ENCODE measurements around the gene ITPR3.

ITPR3 gene

GRCh38 chr6:33716379-33716778, 95.3 kb downstream of the ITPR3 start:
- Histone ChIP-seq H4K8ac (ENCODE audit: low read depth, low read length) (no peak overlapping the region), H3K14ac (ENCODE audit: low read length) (no peak overlapping the region), H3K79me2 (ENCODE audit: control insufficient read depth, insufficient read depth, low read length, poor library complexity) (peaks cover under 1% of the 10 kb centered on the region), H2BK5ac (ENCODE audit: low read depth, low read length, poor library complexity) (no peak overlapping the region), H2BK12ac (ENCODE audit: low read length) (no peak overlapping the region), H3K79me1 (ENCODE audit: low read length) (peaks cover 1% of the 10 kb centered on the region), H3K27me3 (ENCODE audit: insufficient read depth, low read length) (no peaks in the 10 kb centered on the region), H3K36me3 (ENCODE audit: control insufficient read depth in 1 of 2, insufficient read depth in 2 of 2, low read length in 2 of 2) (no peaks in the 10 kb centered on the region), H3K4me2 (ENCODE audit: low read length) (no peak overlapping the region), H3K9me3 (ENCODE audit: insufficient read depth, low read depth, low read length) (no peaks in the 10 kb centered on the region), H2AK5ac (ENCODE audit: low read length) (no peak overlapping the region), H3K9ac (ENCODE audit: low read length) (peak overlapping the region; percentile 25), H3K4me1 (ENCODE audit: control insufficient read depth in 1 of 2, insufficient read depth in 2 of 2, low read length in 2 of 2) (peaks cover 0 to 3% of the 10 kb centered on the region in 2 experiments), H2AFZ (ENCODE audit: insufficient read depth, low read length, poor library complexity) (no peak overlapping the region), H3K27ac (ENCODE audit: low read depth, low read length) (no peak overlapping the region), H4K12ac (ENCODE audit: low read depth, low read length) (no peak overlapping the region), H2BK120ac (ENCODE audit: insufficient read depth, low read length, poor library complexity) (no peak overlapping the region), H3K18ac (ENCODE audit: low read length) (no peak overlapping the region), H3K4me3 (ENCODE audit: low read depth, low read length) (no peak overlapping the region), H4K91ac (ENCODE audit: low read depth, low read length) (no peak overlapping the region), H3K23ac (ENCODE audit: low read length) (no peak overlapping the region), H3K4ac (ENCODE audit: low read depth, low read length) (no peak overlapping the region)
- no CpG with 5 or more reads among the region's 7 CpGs for WGBS (ENCODE audit: extremely low coverage, insufficient coverage, insufficient read length)
- DNase-seq, result peak; percentile 83 to 84

- Histone ChIP-seq H4K8ac (ENCODE audit: low read depth, low read length) (no peak overlapping the region), H2AK5ac (ENCODE audit: low read length) (no peak overlapping the region), H3K4me3 (ENCODE audit: low read depth, low read length) (no peak overlapping the region), H4K12ac (ENCODE audit: low read depth, low read length) (no peak overlapping the region), H2BK5ac (ENCODE audit: low read depth, low read length, poor library complexity) (no peak overlapping the region), H2BK12ac (ENCODE audit: low read length) (no peak overlapping the region), H3K23ac (ENCODE audit: low read length) (no peak overlapping the region), H3K9me3 (ENCODE audit: insufficient read depth, low read depth, low read length) (no peaks in the 10 kb centered on the region), H4K91ac (ENCODE audit: low read depth, low read length) (no peak overlapping the region), H3K79me2 (ENCODE audit: control insufficient read depth, insufficient read depth, low read length, poor library complexity) (no peaks in the 10 kb centered on the region), H3K4me2 (ENCODE audit: low read length) (no peak overlapping the region), H3K14ac (ENCODE audit: low read length) (no peak overlapping the region), H3K79me1 (ENCODE audit: low read length) (no peaks in the 10 kb centered on the region), H3K27ac (ENCODE audit: low read depth, low read length) (no peak overlapping the region), H3K4me1 (ENCODE audit: control insufficient read depth in 1 of 2, insufficient read depth in 2 of 2, low read length in 2 of 2) (no peaks in the 10 kb centered on the region), H3K4ac (ENCODE audit: low read depth, low read length) (no peak overlapping the region), H2AFZ (ENCODE audit: insufficient read depth, low read length, poor library complexity) (no peak overlapping the region), H3K9ac (ENCODE audit: low read length) (no peak overlapping the region), H3K36me3 (ENCODE audit: control insufficient read depth in 1 of 2, insufficient read depth in 2 of 2, low read length in 2 of 2) (no peaks in the 10 kb centered on the region), H3K27me3 (ENCODE audit: insufficient read depth, low read length) (no peaks in the 10 kb centered on the region), H2BK120ac (ENCODE audit: insufficient read depth, low read length, poor library complexity) (no peak overlapping the region), H3K18ac (ENCODE audit: low read length) (no peak overlapping the region)
- peak in 1 of 2 donors; percentile 11 for DNase-seq
- no CpG with 5 or more reads among the region's 8 CpGs for WGBS (ENCODE audit: extremely low coverage, insufficient coverage, insufficient read length)
These were observed 95.9 kb downstream of the ITPR3 start for GRCh38 chr6:33716890-33717632.

- no peak overlapping the region for H3K9ac ChIP-seq (ENCODE audit: low read length)
- H2AFZ ChIP-seq (ENCODE audit: insufficient read depth, low read length, poor library complexity), result no peak overlapping the region
- H3K9me3 ChIP-seq (ENCODE audit: insufficient read depth, low read depth, low read length), result no peaks in the 10 kb centered on the region
- no peak overlapping the region for H4K8ac ChIP-seq (ENCODE audit: low read depth, low read length)
- no peak overlapping the region for H2BK5ac ChIP-seq (ENCODE audit: low read depth, low read length, poor library complexity)
- no peak overlapping the region for H3K18ac ChIP-seq (ENCODE audit: low read length)
- no peaks in the 10 kb centered on the region for H3K4me1 ChIP-seq (ENCODE audit: control insufficient read depth in 1 of 2, insufficient read depth in 2 of 2, low read length in 2 of 2)
- H3K4ac ChIP-seq (ENCODE audit: low read depth, low read length), result no peak overlapping the region
- H3K79me2 ChIP-seq (ENCODE audit: control insufficient read depth, insufficient read depth, low read length, poor library complexity), result no peaks in the 10 kb centered on the region
- H3K27ac ChIP-seq (ENCODE audit: low read depth, low read length), result no peak overlapping the region
- no peaks in the 10 kb centered on the region for H3K79me1 ChIP-seq (ENCODE audit: low read length)
- H2AK5ac ChIP-seq (ENCODE audit: low read length), result no peak overlapping the region
- no peak overlapping the region for H4K12ac ChIP-seq (ENCODE audit: low read depth, low read length)
- no peak overlapping the region for H3K4me3 ChIP-seq (ENCODE audit: low read depth, low read length)
- DNase-seq, result no peak
- no CpG with 5 or more reads among the region's 6 CpGs for whole genome bisulfite sequencing (ENCODE audit: extremely low coverage, insufficient coverage, insufficient read length)
- H3K27me3 ChIP-seq (ENCODE audit: insufficient read depth, low read length), result no peaks in the 10 kb centered on the region
- no peak overlapping the region for H2BK120ac ChIP-seq (ENCODE audit: insufficient read depth, low read length, poor library complexity)
- H2BK12ac ChIP-seq (ENCODE audit: low read length), result no peak overlapping the region
- no peak overlapping the region for H3K14ac ChIP-seq (ENCODE audit: low read length)
- no peaks in the 10 kb centered on the region for H3K36me3 ChIP-seq (ENCODE audit: control insufficient read depth in 1 of 2, insufficient read depth in 2 of 2, low read length in 2 of 2)
- H3K4me2 ChIP-seq (ENCODE audit: low read length), result no peak overlapping the region
- H3K23ac ChIP-seq (ENCODE audit: low read length), result no peak overlapping the region
- H4K91ac ChIP-seq (ENCODE audit: low read depth, low read length), result no peak overlapping the region
These were observed 96.9 kb downstream of the ITPR3 start for GRCh38 chr6:33717934-33718455.

GRCh38 chr6:33718713-33719112, 97.6 kb downstream of the ITPR3 start:
- H3K9ac ChIP-seq (ENCODE audit: low read length), result no peak overlapping the region
- H2AK5ac ChIP-seq (ENCODE audit: low read length), result no peak overlapping the region
- H4K12ac ChIP-seq (ENCODE audit: low read depth, low read length), result no peak overlapping the region
- no peak overlapping the region for H2BK5ac ChIP-seq (ENCODE audit: low read depth, low read length, poor library complexity)
- no peaks in the 10 kb centered on the region for H3K36me3 ChIP-seq (ENCODE audit: control insufficient read depth in 1 of 2, insufficient read depth in 2 of 2, low read length in 2 of 2)
- H3K9me3 ChIP-seq (ENCODE audit: insufficient read depth, low read depth, low read length), result no peaks in the 10 kb centered on the region
- H3K4me2 ChIP-seq (ENCODE audit: low read length), result no peak overlapping the region
- no peak for DNase-seq
- no peak overlapping the region for H3K4ac ChIP-seq (ENCODE audit: low read depth, low read length)
- H3K27me3 ChIP-seq (ENCODE audit: insufficient read depth, low read length), result no peaks in the 10 kb centered on the region
- H4K8ac ChIP-seq (ENCODE audit: low read depth, low read length), result no peak overlapping the region
- H3K27ac ChIP-seq (ENCODE audit: low read depth, low read length), result no peak overlapping the region
- no peak overlapping the region for H4K91ac ChIP-seq (ENCODE audit: low read depth, low read length)
- H3K4me1 ChIP-seq (ENCODE audit: control insufficient read depth in 1 of 2, insufficient read depth in 2 of 2, low read length in 2 of 2), result no peaks in the 10 kb centered on the region
- no peak overlapping the region for H3K4me3 ChIP-seq (ENCODE audit: low read depth, low read length)
- H3K23ac ChIP-seq (ENCODE audit: low read length), result no peak overlapping the region
- H3K14ac ChIP-seq (ENCODE audit: low read length), result no peak overlapping the region
- no CpG with 5 or more reads among the region's 2 CpGs for WGBS (ENCODE audit: extremely low coverage, insufficient coverage, insufficient read length)
- H3K79me2 ChIP-seq (ENCODE audit: control insufficient read depth, insufficient read depth, low read length, poor library complexity), result no peaks in the 10 kb centered on the region
- H2BK12ac ChIP-seq (ENCODE audit: low read length), result no peak overlapping the region
- no peak overlapping the region for H2BK120ac ChIP-seq (ENCODE audit: insufficient read depth, low read length, poor library complexity)
- H2AFZ ChIP-seq (ENCODE audit: insufficient read depth, low read length, poor library complexity), result no peak overlapping the region
- no peaks in the 10 kb centered on the region for H3K79me1 ChIP-seq (ENCODE audit: low read length)
- H3K18ac ChIP-seq (ENCODE audit: low read length), result no peak overlapping the region

Data from trophoblast cell (in vitro differentiated cells and primary cell).